ENCODE measurements around the gene CD209. TPM values are rescaled to one million over a fixed set of nuclear protein-coding genes. Genes with fewer than 3 reads are reported as not detected.

The CD209 gene
- total and polyA plus RNA-seq, 12 donors, result 0.67 to 50.6 (median 14.8) TPM

DNA sequence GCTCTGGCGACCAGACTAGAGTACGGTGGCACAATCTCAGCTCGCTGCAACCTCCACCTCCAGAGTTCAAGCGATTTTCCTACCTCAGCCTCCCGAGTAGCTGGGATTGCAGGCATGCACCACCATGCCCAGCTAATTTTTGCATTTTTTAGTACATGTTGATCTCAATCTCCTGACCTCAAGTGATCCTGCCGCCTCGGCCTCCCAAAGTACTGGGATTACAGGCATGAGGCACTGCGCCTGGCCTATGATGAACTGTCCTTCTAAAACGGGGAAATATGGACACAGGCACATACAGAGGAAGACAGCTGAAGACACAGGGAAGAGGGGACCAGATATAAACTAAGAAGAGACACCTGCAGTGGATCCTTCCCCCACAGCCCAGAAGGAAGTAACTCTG lies 28.4 kb upstream of the CD209 start:
- no peak overlapping the region for H3K27ac ChIP-seq
- H3K9me3 ChIP-seq (replicated peaks in 1 of 3), result no peaks in the 10 kb centered on the region
- no peak overlapping the region for H3K4me3 ChIP-seq
- no peaks in the 10 kb centered on the region for H3K27me3 ChIP-seq
- intact Hi-C loops (cut with DNase I), result no loop called here
- DNase-seq, result no peak
- no peak for TF ChIP-seq CTCF (IDR thresholded peaks at IDR 0.05)
- no peak for TF ChIP-seq POLR2A (IDR thresholded peaks at IDR 0.05)
- H3K4me1 ChIP-seq (replicated peaks in 1 of 2), result no peaks in the 10 kb centered on the region
- H3K36me3 ChIP-seq (replicated peaks in 1 of 2), result no peaks in the 10 kb centered on the region
- 85 to 94% (median 88%) methylated on average over 9 of the region's 9 CpGs for WGBS, 4 donors

- Histone ChIP-seq H3K36me3 (replicated peaks in 1 of 2) (no peaks in the 10 kb centered on the region), H3K4me3 (no peak overlapping the region), H3K4me1 (replicated peaks in 1 of 2) (no peaks in the 10 kb centered on the region), H3K27me3 (no peaks in the 10 kb centered on the region), H3K27ac (no peak overlapping the region), H3K9me3 (replicated peaks in 1 of 3) (no peaks in the 10 kb centered on the region)
- intact Hi-C loops (cut with DNase I), result no loop called here
- TF ChIP-seq CTCF (IDR thresholded peaks at IDR 0.05) (no peak), POLR2A (IDR thresholded peaks at IDR 0.05) (no peak)
- WGBS, 4 donors, result 73 to 88% (median 82%) methylated on average over 9 of the region's 9 CpGs
- DNase-seq, result no peak
Observed at GRCh38 chr19:7773841-7774240, 26.5 kb upstream of the CD209 start.

DNA sequence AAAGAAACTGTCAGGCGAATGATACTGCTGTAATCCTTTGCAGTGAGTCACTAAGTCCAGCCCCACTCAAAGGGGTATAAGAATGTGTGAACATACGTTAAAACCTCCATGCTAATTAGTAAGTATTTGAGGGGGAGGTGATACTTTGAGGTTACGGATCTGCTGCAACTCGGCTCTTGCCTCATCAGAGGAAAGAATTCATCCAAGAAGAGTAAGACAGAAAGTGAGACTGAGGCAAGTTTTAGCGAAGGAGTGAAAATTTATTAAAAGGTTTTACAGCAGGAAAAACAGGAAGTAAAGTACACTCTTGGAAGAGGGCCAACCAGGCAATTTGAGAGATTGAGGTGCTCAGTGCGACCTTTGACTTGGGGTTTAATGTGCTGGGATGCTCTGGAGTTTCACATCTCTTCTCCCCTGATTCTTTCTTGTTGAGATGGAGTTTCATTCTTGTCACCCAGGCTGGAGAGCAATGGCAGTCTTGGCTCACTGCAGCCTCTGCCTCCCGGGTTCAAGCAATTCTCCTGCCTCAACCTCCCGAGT lies 25.5 kb upstream of the CD209 start:
- Histone ChIP-seq H3K27ac (no peak overlapping the region), H3K4me1 (replicated peaks in 1 of 2) (no peaks in the 10 kb centered on the region), H3K9me3 (replicated peaks in 1 of 3) (no peaks in the 10 kb centered on the region), H3K27me3 (no peaks in the 10 kb centered on the region), H3K36me3 (replicated peaks in 1 of 2) (no peaks in the 10 kb centered on the region), H3K4me3 (no peak overlapping the region)
- 52 to 60% (median 57%) methylated on average over 8 of the region's 8 CpGs for WGBS, 4 donors
- no peak for DNase-seq
- intact Hi-C loops (cut with DNase I), result no loop called here
- TF ChIP-seq POLR2A (IDR thresholded peaks at IDR 0.05) (no peak), CTCF (IDR thresholded peaks at IDR 0.05) (no peak)

- intact Hi-C loops (cut with DNase I), result no loop called here
- no peaks in the 10 kb centered on the region for H3K27me3 ChIP-seq
Observed at GRCh38 chr19:7771072-7771471, 23.7 kb upstream of the CD209 start.

GRCh38 chr19:7769171-7769570 lies 21.8 kb upstream of the CD209 start:
- Histone ChIP-seq H3K4me3 (no peak overlapping the region), H3K27me3 (no peaks in the 10 kb centered on the region), H3K9me3 (replicated peaks in 1 of 3) (no peaks in the 10 kb centered on the region), H3K27ac (no peak overlapping the region), H3K36me3 (replicated peaks in 1 of 2) (no peaks in the 10 kb centered on the region), H3K4me1 (replicated peaks in 1 of 2) (no peaks in the 10 kb centered on the region)
- intact Hi-C loops (cut with DNase I), result no loop called here
- 84 to 86% (median 85%) methylated on average over 2 of the region's 2 CpGs for WGBS, 4 donors
- no peak for DNase-seq
- TF ChIP-seq CTCF (IDR thresholded peaks at IDR 0.05), result no peak
- no peak for TF ChIP-seq POLR2A (IDR thresholded peaks at IDR 0.05)

More at GRCh38 chr19:7771072-7771471, 23.7 kb upstream of the CD209 start:
- 78 to 86% (median 84%) methylated on average over 8 of the region's 8 CpGs for WGBS, 4 donors
- Histone ChIP-seq H3K4me1 (replicated peaks in 1 of 2) (no peaks in the 10 kb centered on the region), H3K4me3 (no peak overlapping the region), H3K27ac (no peak overlapping the region), H3K9me3 (replicated peaks in 1 of 3) (no peaks in the 10 kb centered on the region), H3K36me3 (replicated peaks in 1 of 2) (no peaks in the 10 kb centered on the region)
- TF ChIP-seq POLR2A (IDR thresholded peaks at IDR 0.05), result no peak
- no peak for DNase-seq
